CD4-positive, alpha-beta memory T cell (primary cell): ENCODE data around the gene C19orf12. TPM values are rescaled to one million over a fixed set of nuclear protein-coding genes. Genes with fewer than 3 reads are reported as not detected.

Experiments
- CTCF ChIA-PET: fragments of 350-600 bp; sonication (Branson Sonifier 250); formaldehyde crosslinking; loops from one replicate; lab custom pipeline; 2021; ENCODE audit warnings: inconsistent platforms; ENCODE audit not compliant: partially characterized antibody; lab: Charles Lee
- POLR2A ChIA-PET: fragments of 350-600 bp; sonication (Branson Sonifier 250); formaldehyde crosslinking; loops from one replicate; lab custom pipeline; 2021; ENCODE audit not compliant: partially characterized antibody; lab: Charles Lee
- DNase-seq, 5 donors: peaks; one replicate each; pipeline versions ENCODE4 v3.0.0 to v3.0.0-alpha.2; 2020 to 2022; ENCODE audit warnings: mixed read lengths in 1 of 5
- H3K27ac ChIP-seq: one replicate; pipeline ENCODE4 v1.7.0; 2013; ENCODE audit warnings: low read depth, low read length
- H3K27me3 ChIP-seq: 2 replicates; pipeline ENCODE4 v1.7.0; 2013; ENCODE audit warnings: mild to moderate bottlenecking, low read length, moderate library complexity; ENCODE audit not compliant: insufficient read depth
- H3K36me3 ChIP-seq: 2 replicates; pipeline ENCODE4 v1.7.0; 2013; ENCODE audit warnings: mild to moderate bottlenecking, low read length, moderate library complexity; ENCODE audit not compliant: insufficient read depth
- H3K4me1 ChIP-seq: 2 replicates; pipeline ENCODE4 v1.7.0; 2013; ENCODE audit warnings: mild to moderate bottlenecking, low read length, moderate library complexity; ENCODE audit not compliant: insufficient read depth
- H3K4me3 ChIP-seq, 2 donors: one replicate each; pipeline ENCODE4 v1.7.0; 2013; ENCODE audit warnings: low read length in 2 of 2, mild to moderate bottlenecking in 1 of 2
- H3K9me3 ChIP-seq, 2 donors: one replicate each; pipeline ENCODE4 v1.7.0; 2013; ENCODE audit warnings: low read length in 2 of 2, control low read depth in 1 of 2; ENCODE audit not compliant: control insufficient read depth in 1 of 2
- H3K27ac Mint-ChIP-seq, 7 donors: one replicate each; pipeline ENCODE4 v1.8.0; 2020 to 2021; ENCODE audit warnings: mixed read lengths in 7 of 7, mild to moderate bottlenecking in 6 of 7, inconsistent platforms in 3 of 7, moderate library complexity in 3 of 7
- H3K27me3 Mint-ChIP-seq, 2 donors: one replicate each; pipeline ENCODE4 v1.8.0; 2020 to 2021; ENCODE audit warnings: mixed read lengths in 2 of 2
- H3K36me3 Mint-ChIP-seq, 2 donors: one replicate each; pipeline ENCODE4 v1.8.0; 2020 to 2021; ENCODE audit warnings: mixed read lengths in 2 of 2, inconsistent platforms in 1 of 2, mild to moderate bottlenecking in 1 of 2
- H3K4me1 Mint-ChIP-seq, 4 donors: one replicate each; pipeline ENCODE4 v1.8.0; 2020 to 2021; ENCODE audit warnings: mixed read lengths in 4 of 4, mild to moderate bottlenecking in 1 of 4
- H3K4me3 Mint-ChIP-seq, 8 donors: one replicate each; pipeline ENCODE4 v1.8.0; 2020 to 2021; ENCODE audit warnings: mixed read lengths in 8 of 8, mild to moderate bottlenecking in 7 of 8, moderate library complexity in 6 of 8, inconsistent platforms in 3 of 8
- H3K9me3 Mint-ChIP-seq, 8 donors: one replicate each; pipeline ENCODE4 v1.8.0; 2020 to 2021; ENCODE audit warnings: mixed read lengths in 8 of 8, mild to moderate bottlenecking in 5 of 8, inconsistent platforms in 3 of 8, moderate library complexity in 1 of 8
- intact Hi-C: fragments of 100-400 bp; cut with micrococcal nuclease; formaldehyde crosslinking; loops from one replicate; pipeline ENCODE4 v1.15.1; 2023
- polyA plus RNA-seq, 2 donors: library from polyadenylated mRNA; unstranded; fragments of 300-500 nt; fragmentation: Illumina TruSeq; gene quantifications; one replicate each; pipeline ENCODE4 v1.2.3, GENCODE V29; 2021
- total RNA-seq, 2 experiments: library from RNA; stranded (reverse); gene quantifications; one replicate each; pipeline ENCODE4 v1.2.3, GENCODE V29; 2021

C19orf12 gene
- total and polyA plus RNA-seq, 4 experiments from 2014 or later, result 22.7 to 30.1 (median 26.4) TPM

- Histone ChIP-seq H3K9me3 (no peaks in the 10 kb centered on the region), H3K4me1 (peaks cover 8% of the 10 kb centered on the region), H3K36me3 (no peaks in the 10 kb centered on the region), H3K27me3 (no peaks in the 10 kb centered on the region), H3K27ac (no peak overlapping the region), H3K4me3 (no peak overlapping the region)
- H3K36me3 Mint-ChIP-seq, result no peaks in the 10 kb centered on the region
- no peaks in the 10 kb centered on the region for H3K9me3 Mint-ChIP-seq
- ChIA-PET CTCF (interaction anchor here (0.6 to 7.2 kb wide), 13 partner anchors 8 to 209 kb away, joined by 3 to 132 read pairs (median 6); no protein-coding TSS in a partner anchor), POLR2A (no interaction called here)
- no peak overlapping the region for H3K27ac Mint-ChIP-seq
- H3K4me3 Mint-ChIP-seq, result no peak overlapping the region
- DNase-seq, result no peak
- peaks cover 0 to 2% of the 10 kb centered on the region in 2 donors for H3K27me3 Mint-ChIP-seq
- intact Hi-C loops, result no loop called here
- no peaks in the 10 kb centered on the region for H3K4me1 Mint-ChIP-seq
Observed at GRCh38 chr19:29758863-29759262, 43.8 kb upstream of the C19orf12 start.

- Histone ChIP-seq H3K4me1 (peaks cover 8% of the 10 kb centered on the region), H3K27me3 (no peaks in the 10 kb centered on the region), H3K36me3 (no peaks in the 10 kb centered on the region), H3K9me3 (no peaks in the 10 kb centered on the region), H3K4me3 (no peak overlapping the region), H3K27ac (no peak overlapping the region)
- DNase-seq, result no peak
- intact Hi-C loops, result no loop called here
- no peak overlapping the region for H3K27ac Mint-ChIP-seq
- H3K9me3 Mint-ChIP-seq, result no peaks in the 10 kb centered on the region
- H3K36me3 Mint-ChIP-seq, result no peaks in the 10 kb centered on the region
- H3K27me3 Mint-ChIP-seq, result peaks cover 2 to 4% of the 10 kb centered on the region in 2 donors
- no peak overlapping the region for H3K4me3 Mint-ChIP-seq
- ChIA-PET POLR2A (no interaction called here), CTCF (interaction anchor here (0.7 to 7.2 kb wide), 5 partner anchors 27 to 116 kb away, joined by 3 to 132 read pairs (median 6); no protein-coding TSS in a partner anchor)
- no peaks in the 10 kb centered on the region for H3K4me1 Mint-ChIP-seq
Observed at GRCh38 chr19:29757551-29757950, 42.5 kb upstream of the C19orf12 start.

- no peak for DNase-seq
- Histone ChIP-seq H3K4me3 (no peak overlapping the region), H3K27ac (no peak overlapping the region), H3K27me3 (no peaks in the 10 kb centered on the region), H3K9me3 (no peaks in the 10 kb centered on the region), H3K4me1 (no peaks in the 10 kb centered on the region), H3K36me3 (no peaks in the 10 kb centered on the region)
- no peak overlapping the region for H3K4me3 Mint-ChIP-seq
- ChIA-PET CTCF (interaction anchor here (1.0 kb wide), 1 partner anchor 8 kb away, joined by 3 read pairs; no protein-coding TSS in a partner anchor), POLR2A (no interaction called here)
- H3K36me3 Mint-ChIP-seq, result no peaks in the 10 kb centered on the region
- intact Hi-C loops, result no loop called here
- H3K27ac Mint-ChIP-seq, result no peak overlapping the region
- peaks cover 7% of the 10 kb centered on the region in 2 donors for H3K27me3 Mint-ChIP-seq
- no peaks in the 10 kb centered on the region for H3K9me3 Mint-ChIP-seq
- H3K4me1 Mint-ChIP-seq, result no peaks in the 10 kb centered on the region
Observed at GRCh38 chr19:29753934-29754305, 38.9 kb upstream of the C19orf12 start.

- CTCF ChIA-PET, result interaction anchor here (1.0 kb wide), 1 partner anchor 9 kb away, joined by 3 read pairs; no protein-coding TSS in a partner anchor
- no peaks in the 10 kb centered on the region for H3K9me3 ChIP-seq
- Mint-ChIP-seq H3K27me3 (peaks cover 7% of the 10 kb centered on the region in 2 donors), H3K36me3 (no peaks in the 10 kb centered on the region), H3K4me1 (no peaks in the 10 kb centered on the region), H3K9me3 (no peaks in the 10 kb centered on the region), H3K27ac (no peak overlapping the region), H3K4me3 (no peak overlapping the region)
- POLR2A ChIA-PET, result no interaction called here
- H3K36me3 ChIP-seq, result no peaks in the 10 kb centered on the region
- H3K4me3 ChIP-seq, result no peak overlapping the region
- intact Hi-C loops, result no loop called here
- DNase-seq, result no peak
- no peak overlapping the region for H3K27ac ChIP-seq
- H3K4me1 ChIP-seq, result no peaks in the 10 kb centered on the region
- no peaks in the 10 kb centered on the region for H3K27me3 ChIP-seq
Observed at GRCh38 chr19:29753190-29753933, 38.3 kb upstream of the C19orf12 start.

GRCh38 chr19:29752450-29753025 is 37.5 kb upstream of the C19orf12 start:
- Mint-ChIP-seq H3K4me1 (no peaks in the 10 kb centered on the region), H3K4me3 (no peak overlapping the region), H3K9me3 (no peaks in the 10 kb centered on the region), H3K27me3 (peaks cover 7% of the 10 kb centered on the region in 2 donors), H3K27ac (peak overlapping the region in 1 of 7 donors; percentile 75), H3K36me3 (no peaks in the 10 kb centered on the region)
- Histone ChIP-seq H3K27ac (no peak overlapping the region), H3K36me3 (no peaks in the 10 kb centered on the region), H3K4me3 (no peak overlapping the region), H3K4me1 (no peaks in the 10 kb centered on the region), H3K27me3 (no peaks in the 10 kb centered on the region), H3K9me3 (no peaks in the 10 kb centered on the region)
- CTCF ChIA-PET, result interaction anchor here (2.7 kb wide), 1 partner anchor 8 kb away, joined by 11 read pairs; no protein-coding TSS in a partner anchor
- no peak for DNase-seq
- POLR2A ChIA-PET, result no interaction called here
- intact Hi-C loops, result no loop called here

- CTCF ChIA-PET, result interaction anchor here (1.9 to 2.7 kb wide), 2 partner anchors 8 to 121 kb away, joined by 4 to 11 read pairs; no protein-coding TSS in a partner anchor
- H3K36me3 Mint-ChIP-seq, result no peaks in the 10 kb centered on the region
- no peaks in the 10 kb centered on the region for H3K9me3 Mint-ChIP-seq
Observed at GRCh38 chr19:29751932-29752331, 36.9 kb upstream of the C19orf12 start.

GRCh38 chr19:29750001-29750400 is 34.9 kb upstream of the C19orf12 start:
- intact Hi-C loops, result no loop called here
- Histone ChIP-seq H3K9me3 (no peaks in the 10 kb centered on the region), H3K36me3 (no peaks in the 10 kb centered on the region), H3K27ac (no peak overlapping the region), H3K4me1 (no peaks in the 10 kb centered on the region), H3K4me3 (no peak overlapping the region), H3K27me3 (no peaks in the 10 kb centered on the region)
- POLR2A ChIA-PET, result no interaction called here
- Mint-ChIP-seq H3K4me3 (no peak overlapping the region), H3K4me1 (no peaks in the 10 kb centered on the region), H3K27ac (no peak overlapping the region), H3K36me3 (no peaks in the 10 kb centered on the region), H3K27me3 (peaks cover 7 to 8% of the 10 kb centered on the region in 2 donors), H3K9me3 (no peaks in the 10 kb centered on the region)
- CTCF ChIA-PET, result interaction anchor here (0.9 to 2.7 kb wide), 3 partner anchors 10 to 123 kb away, joined by 4 to 11 read pairs (median 6); no protein-coding TSS in a partner anchor
- no peak for DNase-seq

More at GRCh38 chr19:29751932-29752331, 36.9 kb upstream of the C19orf12 start:
- Histone ChIP-seq H3K27ac (no peak overlapping the region), H3K4me3 (no peak overlapping the region), H3K9me3 (no peaks in the 10 kb centered on the region), H3K36me3 (no peaks in the 10 kb centered on the region), H3K27me3 (no peaks in the 10 kb centered on the region), H3K4me1 (no peaks in the 10 kb centered on the region)
- POLR2A ChIA-PET, result no interaction called here
- Mint-ChIP-seq H3K27ac (no peak overlapping the region), H3K4me1 (no peaks in the 10 kb centered on the region), H3K4me3 (no peak overlapping the region), H3K27me3 (peaks cover 7% of the 10 kb centered on the region in 2 donors)
- DNase-seq, result no peak
- intact Hi-C loops, result no loop called here
